Measurements from ENCODE around the gene FNDC3A. TPM values are rescaled to one million over a fixed set of nuclear protein-coding genes. Genes with fewer than 3 reads are reported as not detected.

Gene FNDC3A
- total RNA-seq, 4 donors from 2014 or later, result 21.9 to 59.7 (median 40.1) TPM

GRCh38 chr13:48939728-48940127 is 36.0 kb upstream of the FNDC3A start:
- intact Hi-C loops (cut with DNase I; ENCODE audit: low total_unique reads), result no loop called here
- Histone ChIP-seq H3K27ac (no peak overlapping the region), H3K4me1 (no peaks in the 10 kb centered on the region), H3K4me3 (no peak overlapping the region), H3K9me3 (no peaks in the 10 kb centered on the region), H3K27me3 (no peaks in the 10 kb centered on the region), H3K36me3 (no peaks in the 10 kb centered on the region)
- no peak for TF ChIP-seq POLR2AphosphoS5 (IDR thresholded peaks at IDR 0.05)
- no peak for TF ChIP-seq EP300 (IDR thresholded peaks at IDR 0.05; ENCODE audit: low read depth)
- TF ChIP-seq POLR2A (IDR thresholded peaks at IDR 0.05), result no peak
- in situ Hi-C loops (cut with MboI; ENCODE audit: low pct_ligation_motif_present in 1 of 4, low pct_unique_long_range_greater_than_20kb in 1 of 4, low sequenced_read_pairs in 3 of 4), result no loop called here
- DNase-seq, result no peak
- 93% methylated on average over 2 of the region's 2 CpGs; no CpG with 5 or more reads in 1 of the 2 donors for WGBS, 2 donors (ENCODE audit: low coverage in 1 of 2)

- 33 to 36% methylated on average over 2 of the region's 2 CpGs for WGBS, 2 donors (ENCODE audit: low coverage in 1 of 2)
- H3K27ac ChIP-seq, result no peak overlapping the region
Observed at GRCh38 chr13:48942131-48942530, 33.6 kb upstream of the FNDC3A start.

DNA sequence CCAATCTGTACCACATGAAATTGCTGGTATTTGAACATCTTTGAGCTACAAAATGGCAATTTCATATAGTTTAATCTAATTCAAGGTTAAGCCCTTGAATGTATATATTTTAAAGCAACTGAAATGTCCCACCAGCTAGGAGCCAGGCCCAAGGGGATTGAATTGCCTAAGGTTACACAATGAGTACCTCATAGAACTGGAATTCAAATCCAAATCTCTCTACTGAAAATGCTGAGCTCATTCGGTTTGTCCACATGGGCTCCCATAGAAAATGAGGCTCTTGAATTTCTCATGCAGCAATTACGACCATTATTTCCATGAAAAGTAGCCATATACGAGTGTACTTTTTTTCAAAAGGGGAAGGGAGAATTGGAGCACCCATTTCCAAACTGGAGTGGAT is 31.5 kb upstream of the FNDC3A start:
- Histone ChIP-seq H3K36me3 (no peaks in the 10 kb centered on the region), H3K4me3 (no peak overlapping the region), H3K9me3 (no peaks in the 10 kb centered on the region), H3K27ac (no peak overlapping the region), H3K27me3 (no peaks in the 10 kb centered on the region), H3K4me1 (peaks cover 0 to 10% (median 0%) of the 10 kb centered on the region in 4 donors)
- TF ChIP-seq POLR2AphosphoS5 (IDR thresholded peaks at IDR 0.05) (no peak), POLR2A (IDR thresholded peaks at IDR 0.05) (no peak), EP300 (IDR thresholded peaks at IDR 0.05; ENCODE audit: low read depth) (no peak)
- TF ChIP-seq, protein P1, sequence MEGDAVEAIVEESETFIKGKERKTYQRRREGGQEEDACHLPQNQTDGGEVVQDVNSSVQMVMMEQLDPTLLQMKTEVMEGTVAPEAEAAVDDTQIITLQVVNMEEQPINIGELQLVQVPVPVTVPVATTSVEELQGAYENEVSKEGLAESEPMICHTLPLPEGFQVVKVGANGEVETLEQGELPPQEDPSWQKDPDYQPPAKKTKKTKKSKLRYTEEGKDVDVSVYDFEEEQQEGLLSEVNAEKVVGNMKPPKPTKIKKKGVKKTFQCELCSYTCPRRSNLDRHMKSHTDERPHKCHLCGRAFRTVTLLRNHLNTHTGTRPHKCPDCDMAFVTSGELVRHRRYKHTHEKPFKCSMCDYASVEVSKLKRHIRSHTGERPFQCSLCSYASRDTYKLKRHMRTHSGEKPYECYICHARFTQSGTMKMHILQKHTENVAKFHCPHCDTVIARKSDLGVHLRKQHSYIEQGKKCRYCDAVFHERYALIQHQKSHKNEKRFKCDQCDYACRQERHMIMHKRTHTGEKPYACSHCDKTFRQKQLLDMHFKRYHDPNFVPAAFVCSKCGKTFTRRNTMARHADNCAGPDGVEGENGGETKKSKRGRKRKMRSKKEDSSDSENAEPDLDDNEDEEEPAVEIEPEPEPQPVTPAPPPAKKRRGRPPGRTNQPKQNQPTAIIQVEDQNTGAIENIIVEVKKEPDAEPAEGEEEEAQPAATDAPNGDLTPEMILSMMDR (IDR thresholded peaks at IDR 0.05), result no peak
- in situ Hi-C loops (cut with MboI; ENCODE audit: low pct_ligation_motif_present in 1 of 4, low pct_unique_long_range_greater_than_20kb in 1 of 4, low sequenced_read_pairs in 3 of 4), result no loop called here
- intact Hi-C loops (cut with DNase I; ENCODE audit: low total_unique reads), result no loop called here
- 68 to 77% methylated on average over 3 of the region's 3 CpGs for WGBS, 2 donors (ENCODE audit: low coverage in 1 of 2)
- no peak for DNase-seq

More at GRCh38 chr13:48942131-48942530, 33.6 kb upstream of the FNDC3A start:
- peaks cover 0 to 10% (median 0%) of the 10 kb centered on the region in 4 donors for H3K4me1 ChIP-seq
- TF ChIP-seq EP300 (IDR thresholded peaks at IDR 0.05; ENCODE audit: low read depth) (no peak), POLR2A (IDR thresholded peaks at IDR 0.05) (no peak), POLR2AphosphoS5 (IDR thresholded peaks at IDR 0.05) (no peak)
- TF ChIP-seq, protein P1 (IDR thresholded peaks at IDR 0.05), result no peak
- H3K4me3 ChIP-seq, result no peak overlapping the region
- DNase-seq, result no peak
- no peaks in the 10 kb centered on the region for H3K36me3 ChIP-seq
- intact Hi-C loops (cut with DNase I; ENCODE audit: low total_unique reads), result no loop called here
- H3K27me3 ChIP-seq, result no peaks in the 10 kb centered on the region
- no peaks in the 10 kb centered on the region for H3K9me3 ChIP-seq
- in situ Hi-C loops (cut with MboI; ENCODE audit: low pct_ligation_motif_present in 1 of 4, low pct_unique_long_range_greater_than_20kb in 1 of 4, low sequenced_read_pairs in 3 of 4), result no loop called here

- no peak for DNase-seq
- H3K27ac ChIP-seq, result no peak overlapping the region
- 25 to 54% methylated on average over 1 of the region's 1 CpG for whole genome bisulfite sequencing, 2 donors (ENCODE audit: low coverage in 1 of 2)
- in situ Hi-C loops (cut with MboI; ENCODE audit: low pct_ligation_motif_present in 1 of 4, low pct_unique_long_range_greater_than_20kb in 1 of 4, low sequenced_read_pairs in 3 of 4), result no loop called here
- no peak overlapping the region for H3K4me3 ChIP-seq
- no peaks in the 10 kb centered on the region for H3K9me3 ChIP-seq
- TF ChIP-seq, protein P1 (IDR thresholded peaks at IDR 0.05), result no peak
- no peak for TF ChIP-seq EP300 (IDR thresholded peaks at IDR 0.05; ENCODE audit: low read depth)
- H3K36me3 ChIP-seq, result no peaks in the 10 kb centered on the region
- no peaks in the 10 kb centered on the region for H3K27me3 ChIP-seq
- intact Hi-C loops (cut with DNase I; ENCODE audit: low total_unique reads), result no loop called here
- peaks cover 0 to 10% (median 0%) of the 10 kb centered on the region in 4 donors for H3K4me1 ChIP-seq
Observed at GRCh38 chr13:48945626-48946025, 30.1 kb upstream of the FNDC3A start.

- DNase-seq, result no peak
- Histone ChIP-seq H3K36me3 (no peaks in the 10 kb centered on the region), H3K4me1 (peaks cover 0 to 10% (median 0%) of the 10 kb centered on the region in 4 donors), H3K27me3 (no peaks in the 10 kb centered on the region), H3K27ac (no peak overlapping the region), H3K4me3 (no peak overlapping the region), H3K9me3 (no peaks in the 10 kb centered on the region)
- WGBS, 2 donors (ENCODE audit: low coverage in 1 of 2), result 42 to 44% methylated on average over 2 of the region's 2 CpGs
- intact Hi-C loops (cut with DNase I; ENCODE audit: low total_unique reads), result no loop called here
- no peak for TF ChIP-seq POLR2A (IDR thresholded peaks at IDR 0.05)
- TF ChIP-seq, protein P1 (IDR thresholded peaks at IDR 0.05), result no peak
- TF ChIP-seq EP300 (IDR thresholded peaks at IDR 0.05; ENCODE audit: low read depth), result no peak
- TF ChIP-seq POLR2AphosphoS5 (IDR thresholded peaks at IDR 0.05), result no peak
- in situ Hi-C loops (cut with MboI; ENCODE audit: low pct_ligation_motif_present in 1 of 4, low pct_unique_long_range_greater_than_20kb in 1 of 4, low sequenced_read_pairs in 3 of 4), result no loop called here
Observed at GRCh38 chr13:48946163-48946562, 29.5 kb upstream of the FNDC3A start.

Data from transverse colon (tissue), 4 donors.